ENCODE results near the gene STIM1.
"Not testable (repeated sequence)": the region's sequence is repeated elsewhere in the genome, so short reads cannot be mapped to it uniquely, and the experiment has no call there.

STIM1 gene

GRCh38 chr11:3892156-3892555, 36.7 kb downstream of the STIM1 start:
- Histone ChIP-seq H3K36me3 (ENCODE audit: control insufficient read depth, insufficient read depth, low read length) (no peaks in the 10 kb centered on the region), H3K4me3 (replicated peaks; ENCODE audit: low read depth, low read length) (no peak overlapping the region), H3K27me3 (replicated peaks; ENCODE audit: control insufficient read depth, insufficient read depth, low read length) (no peaks in the 10 kb centered on the region)
- no peak for DNase-seq (ENCODE audit: extremely low read depth, insufficient read length)
- TF ChIP-seq CTCF (IDR thresholded peaks at IDR 0.05; ENCODE audit: insufficient read depth, low read length, poor library complexity, severe bottlenecking) = no peak

- H3K36me3 ChIP-seq (ENCODE audit: control insufficient read depth, insufficient read depth, low read length) = no peaks in the 10 kb centered on the region
- TF ChIP-seq CTCF (IDR thresholded peaks at IDR 0.05; ENCODE audit: insufficient read depth, low read length, poor library complexity, severe bottlenecking) = no peak
- peak overlapping the region; percentile 49; the same call in 1 of the 2 replicates for H3K4me3 ChIP-seq (replicated peaks; ENCODE audit: low read depth, low read length)
- no peak for DNase-seq (ENCODE audit: extremely low read depth, insufficient read length)
- H3K27me3 ChIP-seq (replicated peaks; ENCODE audit: control insufficient read depth, insufficient read depth, low read length) = no peaks in the 10 kb centered on the region
These were observed 37.8 kb downstream of the STIM1 start for GRCh38 chr11:3893311-3893710.

GRCh38 chr11:3894128-3894731, 38.8 kb downstream of the STIM1 start:
- Histone ChIP-seq H3K4me3 (replicated peaks; ENCODE audit: low read depth, low read length) (peak overlapping the region; percentile 49), H3K36me3 (ENCODE audit: control insufficient read depth, insufficient read depth, low read length) (no peaks in the 10 kb centered on the region), H3K27me3 (replicated peaks; ENCODE audit: control insufficient read depth, insufficient read depth, low read length) (no peaks in the 10 kb centered on the region)
- TF ChIP-seq CTCF (IDR thresholded peaks at IDR 0.05; ENCODE audit: insufficient read depth, low read length, poor library complexity, severe bottlenecking) = no peak
- DNase-seq (ENCODE audit: extremely low read depth, insufficient read length) = peak; percentile 85

GRCh38 chr11:3896644-3897043, 41.2 kb downstream of the STIM1 start:
- Histone ChIP-seq H3K36me3 (ENCODE audit: control insufficient read depth, insufficient read depth, low read length) (no peaks in the 10 kb centered on the region), H3K27me3 (replicated peaks; ENCODE audit: control insufficient read depth, insufficient read depth, low read length) (no peaks in the 10 kb centered on the region), H3K4me3 (replicated peaks; ENCODE audit: low read depth, low read length) (no peak overlapping the region)
- TF ChIP-seq CTCF (IDR thresholded peaks at IDR 0.05; ENCODE audit: insufficient read depth, low read length, poor library complexity, severe bottlenecking) = no peak
- no peak for DNase-seq (ENCODE audit: extremely low read depth, insufficient read length)

GRCh38 chr11:3900230-3900629, 44.8 kb downstream of the STIM1 start:
- not testable (repeated sequence) for H3K4me3 ChIP-seq (replicated peaks; ENCODE audit: low read depth, low read length); H3K36me3 ChIP-seq (ENCODE audit: control insufficient read depth, insufficient read depth, low read length); DNase-seq (ENCODE audit: extremely low read depth, insufficient read length); H3K27me3 ChIP-seq (replicated peaks; ENCODE audit: control insufficient read depth, insufficient read depth, low read length)

GRCh38 chr11:3901249-3902025, 46.0 kb downstream of the STIM1 start:
- Histone ChIP-seq H3K36me3 (ENCODE audit: control insufficient read depth, insufficient read depth, low read length) (no peaks in the 10 kb centered on the region), H3K27me3 (replicated peaks; ENCODE audit: control insufficient read depth, insufficient read depth, low read length) (no peaks in the 10 kb centered on the region), H3K4me3 (replicated peaks; ENCODE audit: low read depth, low read length) (no peak overlapping the region)
- DNase-seq (ENCODE audit: extremely low read depth, insufficient read length) = no peak
- TF ChIP-seq CTCF (IDR thresholded peaks at IDR 0.05; ENCODE audit: insufficient read depth, low read length, poor library complexity, severe bottlenecking) = no peak

Data from GM06990 (cell line).